ENCODE results near the gene IMP4. TPM values are rescaled to one million over a fixed set of nuclear protein-coding genes. Genes with fewer than 3 reads are reported as not detected.

IMP4 gene
- polyA plus RNA-seq, 1 of the 3 experiments (the other 2 are of a cell fraction), result 252 TPM

DNA sequence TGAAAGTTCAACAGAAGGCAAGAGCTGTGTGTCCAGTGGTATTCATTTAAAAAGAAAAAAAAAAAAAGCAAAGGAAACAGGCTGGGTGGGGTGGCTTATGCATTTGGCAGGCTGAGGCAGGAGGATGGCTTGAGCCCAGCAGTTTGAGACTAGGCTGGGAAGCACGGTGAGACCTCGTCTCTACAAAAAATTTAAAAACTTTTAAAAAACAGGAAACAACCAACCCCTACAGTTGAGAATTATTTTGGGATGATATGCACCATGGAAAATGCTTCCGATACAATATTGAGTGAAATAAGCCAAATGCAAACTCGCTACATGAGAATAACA lies 44.3 kb downstream of the IMP4 start:
- peaks cover 0 to 4% of the 10 kb centered on the region in 2 experiments for H3K36me3 ChIP-seq (replicated peaks in 1 of 2; ENCODE audit: control insufficient read depth in 1 of 2, insufficient read depth in 2 of 2, low read length in 1 of 2)
- H3K9me2 ChIP-seq, result no peaks in the 10 kb centered on the region
- H3K4me2 ChIP-seq, result no peak overlapping the region
- no peak for DNase-seq
- ChIA-PET POLR2A (no interaction called here), CTCF (no interaction called here)
- H2AFZ ChIP-seq (ENCODE audit: low read depth), result no peak overlapping the region
- H3K27me3 ChIP-seq (ENCODE audit: insufficient read depth), result no peaks in the 10 kb centered on the region
- no peak overlapping the region for H3K9ac ChIP-seq
- H3K27ac ChIP-seq (ENCODE audit: low read depth in 2 of 2, low read length in 1 of 2), result no peak overlapping the region
- no peaks in the 10 kb centered on the region for H3K79me2 ChIP-seq (ENCODE audit: insufficient read depth)
- H3K4me3 ChIP-seq (ENCODE audit: low read depth in 2 of 2, low read length in 1 of 2), result no peak overlapping the region
- 95% methylated on average over 4 of the region's 4 CpGs for WGBS (ENCODE audit: low lambda C conversion rate)
- no peaks in the 10 kb centered on the region for H4K20me1 ChIP-seq (ENCODE audit: insufficient read depth)
- no peak for TF ChIP-seq NRF1 (IDR thresholded peaks at IDR 0.05; ENCODE audit: low read depth, low read length)
- TF ChIP-seq, protein P1, sequence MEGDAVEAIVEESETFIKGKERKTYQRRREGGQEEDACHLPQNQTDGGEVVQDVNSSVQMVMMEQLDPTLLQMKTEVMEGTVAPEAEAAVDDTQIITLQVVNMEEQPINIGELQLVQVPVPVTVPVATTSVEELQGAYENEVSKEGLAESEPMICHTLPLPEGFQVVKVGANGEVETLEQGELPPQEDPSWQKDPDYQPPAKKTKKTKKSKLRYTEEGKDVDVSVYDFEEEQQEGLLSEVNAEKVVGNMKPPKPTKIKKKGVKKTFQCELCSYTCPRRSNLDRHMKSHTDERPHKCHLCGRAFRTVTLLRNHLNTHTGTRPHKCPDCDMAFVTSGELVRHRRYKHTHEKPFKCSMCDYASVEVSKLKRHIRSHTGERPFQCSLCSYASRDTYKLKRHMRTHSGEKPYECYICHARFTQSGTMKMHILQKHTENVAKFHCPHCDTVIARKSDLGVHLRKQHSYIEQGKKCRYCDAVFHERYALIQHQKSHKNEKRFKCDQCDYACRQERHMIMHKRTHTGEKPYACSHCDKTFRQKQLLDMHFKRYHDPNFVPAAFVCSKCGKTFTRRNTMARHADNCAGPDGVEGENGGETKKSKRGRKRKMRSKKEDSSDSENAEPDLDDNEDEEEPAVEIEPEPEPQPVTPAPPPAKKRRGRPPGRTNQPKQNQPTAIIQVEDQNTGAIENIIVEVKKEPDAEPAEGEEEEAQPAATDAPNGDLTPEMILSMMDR (IDR thresholded peaks at IDR 0.05), result no peak
- TF ChIP-seq EP300 (IDR thresholded peaks at IDR 0.05; ENCODE audit: borderline replicate concordance in 1 of 2, low read depth in 1 of 2, low read length in 1 of 2), result no peak
- no peak for TF ChIP-seq POLR2AphosphoS5 (IDR thresholded peaks at IDR 0.05; ENCODE audit: low read depth, low read length)
- TF ChIP-seq, protein P2, sequence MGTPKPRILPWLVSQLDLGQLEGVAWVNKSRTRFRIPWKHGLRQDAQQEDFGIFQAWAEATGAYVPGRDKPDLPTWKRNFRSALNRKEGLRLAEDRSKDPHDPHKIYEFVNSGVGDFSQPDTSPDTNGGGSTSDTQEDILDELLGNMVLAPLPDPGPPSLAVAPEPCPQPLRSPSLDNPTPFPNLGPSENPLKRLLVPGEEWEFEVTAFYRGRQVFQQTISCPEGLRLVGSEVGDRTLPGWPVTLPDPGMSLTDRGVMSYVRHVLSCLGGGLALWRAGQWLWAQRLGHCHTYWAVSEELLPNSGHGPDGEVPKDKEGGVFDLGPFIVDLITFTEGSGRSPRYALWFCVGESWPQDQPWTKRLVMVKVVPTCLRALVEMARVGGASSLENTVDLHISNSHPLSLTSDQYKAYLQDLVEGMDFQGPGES (IDR thresholded peaks at IDR 0.05; ENCODE audit: low read depth, low read length), result no peak
- TF ChIP-seq TAF1 (IDR thresholded peaks at IDR 0.05; ENCODE audit: borderline replicate concordance, low read depth, low read length), result no peak
- TF ChIP-seq, protein P3, sequence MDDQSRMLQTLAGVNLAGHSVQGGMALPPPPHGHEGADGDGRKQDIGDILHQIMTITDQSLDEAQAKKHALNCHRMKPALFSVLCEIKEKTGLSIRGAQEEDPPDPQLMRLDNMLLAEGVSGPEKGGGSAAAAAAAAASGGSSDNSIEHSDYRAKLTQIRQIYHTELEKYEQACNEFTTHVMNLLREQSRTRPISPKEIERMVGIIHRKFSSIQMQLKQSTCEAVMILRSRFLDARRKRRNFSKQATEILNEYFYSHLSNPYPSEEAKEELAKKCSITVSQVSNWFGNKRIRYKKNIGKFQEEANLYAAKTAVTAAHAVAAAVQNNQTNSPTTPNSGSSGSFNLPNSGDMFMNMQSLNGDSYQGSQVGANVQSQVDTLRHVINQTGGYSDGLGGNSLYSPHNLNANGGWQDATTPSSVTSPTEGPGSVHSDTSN (IDR thresholded peaks at IDR 0.05), result no peak
- no peak for TF ChIP-seq TEAD4 (IDR thresholded peaks at IDR 0.05; ENCODE audit: borderline replicate concordance, insufficient read depth)
- TF ChIP-seq RCOR1 (IDR thresholded peaks at IDR 0.05; ENCODE audit: low read length), result no peak
- no peak for TF ChIP-seq GABPA (IDR thresholded peaks at IDR 0.05; ENCODE audit: low read depth)
- TF ChIP-seq RXRA (IDR thresholded peaks at IDR 0.05; ENCODE audit: borderline replicate concordance, low read depth), result no peak
- TF ChIP-seq TCF12 (IDR thresholded peaks at IDR 0.05), result no peak
- TF ChIP-seq, protein P4, sequence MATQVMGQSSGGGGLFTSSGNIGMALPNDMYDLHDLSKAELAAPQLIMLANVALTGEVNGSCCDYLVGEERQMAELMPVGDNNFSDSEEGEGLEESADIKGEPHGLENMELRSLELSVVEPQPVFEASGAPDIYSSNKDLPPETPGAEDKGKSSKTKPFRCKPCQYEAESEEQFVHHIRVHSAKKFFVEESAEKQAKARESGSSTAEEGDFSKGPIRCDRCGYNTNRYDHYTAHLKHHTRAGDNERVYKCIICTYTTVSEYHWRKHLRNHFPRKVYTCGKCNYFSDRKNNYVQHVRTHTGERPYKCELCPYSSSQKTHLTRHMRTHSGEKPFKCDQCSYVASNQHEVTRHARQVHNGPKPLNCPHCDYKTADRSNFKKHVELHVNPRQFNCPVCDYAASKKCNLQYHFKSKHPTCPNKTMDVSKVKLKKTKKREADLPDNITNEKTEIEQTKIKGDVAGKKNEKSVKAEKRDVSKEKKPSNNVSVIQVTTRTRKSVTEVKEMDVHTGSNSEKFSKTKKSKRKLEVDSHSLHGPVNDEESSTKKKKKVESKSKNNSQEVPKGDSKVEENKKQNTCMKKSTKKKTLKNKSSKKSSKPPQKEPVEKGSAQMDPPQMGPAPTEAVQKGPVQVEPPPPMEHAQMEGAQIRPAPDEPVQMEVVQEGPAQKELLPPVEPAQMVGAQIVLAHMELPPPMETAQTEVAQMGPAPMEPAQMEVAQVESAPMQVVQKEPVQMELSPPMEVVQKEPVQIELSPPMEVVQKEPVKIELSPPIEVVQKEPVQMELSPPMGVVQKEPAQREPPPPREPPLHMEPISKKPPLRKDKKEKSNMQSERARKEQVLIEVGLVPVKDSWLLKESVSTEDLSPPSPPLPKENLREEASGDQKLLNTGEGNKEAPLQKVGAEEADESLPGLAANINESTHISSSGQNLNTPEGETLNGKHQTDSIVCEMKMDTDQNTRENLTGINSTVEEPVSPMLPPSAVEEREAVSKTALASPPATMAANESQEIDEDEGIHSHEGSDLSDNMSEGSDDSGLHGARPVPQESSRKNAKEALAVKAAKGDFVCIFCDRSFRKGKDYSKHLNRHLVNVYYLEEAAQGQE (IDR thresholded peaks at IDR 0.05; ENCODE audit: low read depth, low read length), result no peak
- TF ChIP-seq YY1 (IDR thresholded peaks at IDR 0.05; ENCODE audit: low read depth), result no peak
- no peak for TF ChIP-seq MEF2A (IDR thresholded peaks at IDR 0.05; ENCODE audit: borderline replicate concordance, low read depth)
- TF ChIP-seq SIN3A (IDR thresholded peaks at IDR 0.05; ENCODE audit: borderline replicate concordance, low read depth, low read length), result no peak
- no peak for TF ChIP-seq JUND (IDR thresholded peaks at IDR 0.05)
- no peak for TF ChIP-seq FOXJ3 (CRISPR knock-in tag; IDR thresholded peaks at IDR 0.05)
- no peak for TF ChIP-seq MXI1 (IDR thresholded peaks at IDR 0.05; ENCODE audit: low read depth, low read length)
- H3K4me1 ChIP-seq (ENCODE audit: control insufficient read depth in 1 of 2, insufficient read depth in 2 of 2, low read depth in 1 of 2, low read length in 1 of 2), result peaks cover 0 to 7% of the 10 kb centered on the region in 2 experiments; a peak in 1 of 4 replicates
- H3F3A ChIP-seq (replicated peaks; ENCODE audit: insufficient read depth), result peaks cover 3% of the 10 kb centered on the region
- H3K9me3 ChIP-seq, result no peaks in the 10 kb centered on the region

All from SK-N-SH (cell line).